ENCODE measurements around the gene ZNF699.
"Not testable (repeated sequence)": the region's sequence is repeated elsewhere in the genome, so short reads cannot be mapped to it uniquely, and the experiment has no call there.

ZNF699 gene

DNA sequence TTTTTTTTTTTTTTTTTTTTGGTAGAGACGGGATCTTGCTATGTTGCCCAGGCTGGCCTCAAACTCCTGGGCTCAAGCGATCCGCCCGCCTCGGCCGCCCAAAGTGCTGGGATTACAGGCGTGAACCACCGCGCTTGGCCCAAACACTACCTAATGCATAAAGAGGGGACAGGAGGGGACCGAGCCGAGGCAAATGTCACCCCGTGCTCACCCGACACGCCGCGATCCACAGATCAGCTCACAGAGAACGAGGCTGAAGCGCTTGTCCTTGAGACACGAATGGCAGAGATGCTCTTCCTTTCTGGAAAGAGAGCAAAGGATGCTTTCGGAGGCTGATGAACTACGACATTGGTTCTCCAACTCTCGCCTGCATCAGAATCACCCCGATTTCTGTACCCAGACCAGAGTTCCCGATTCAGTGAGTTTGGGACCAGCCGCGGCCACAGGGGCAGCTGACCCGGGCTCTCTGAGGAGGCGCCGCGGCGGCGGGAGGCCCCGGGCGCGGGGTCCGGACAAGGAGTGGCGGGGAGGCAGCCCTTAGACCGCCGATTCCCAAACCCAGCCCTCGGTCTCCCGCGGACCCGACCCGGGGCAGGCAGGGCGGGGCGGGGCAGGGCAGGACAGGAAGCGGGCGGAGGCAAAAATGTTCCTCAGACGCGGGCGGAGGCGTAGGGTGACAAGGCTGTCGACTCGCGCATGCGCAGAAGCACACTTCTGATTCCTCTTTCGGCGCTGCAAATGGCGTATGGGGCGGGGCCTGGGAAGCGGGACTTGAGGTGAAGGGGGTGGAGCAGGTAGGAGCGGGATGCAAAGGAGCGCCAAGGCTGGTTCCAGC lies at the start of gene ZNF699:
Gene ZNF699, minus strand, starts transcription at position 700 of the 835 bp plus-strand sequence. CDS start 4,719 bp downstream, outside the sequence.
- DNase-seq = peak; percentile 98

DNA sequence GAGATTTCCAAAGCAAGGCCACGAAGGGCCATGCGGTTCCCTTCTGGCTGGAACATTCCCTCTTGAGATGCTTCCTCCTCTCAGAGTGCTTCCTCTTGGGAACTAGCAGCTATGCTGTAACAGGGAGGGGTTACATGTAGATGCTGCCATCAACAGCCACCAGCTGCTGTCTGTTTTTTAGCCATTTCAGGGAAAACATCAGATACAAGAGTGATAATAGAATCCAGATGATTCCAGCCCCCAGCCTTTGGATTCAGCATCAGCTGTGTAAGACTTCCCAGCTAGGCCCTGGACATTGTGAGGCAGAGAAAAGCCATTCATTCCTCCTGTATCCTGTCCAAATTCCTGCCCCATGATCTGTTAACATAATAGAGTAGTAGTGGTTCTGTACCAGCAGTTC lies 45.0 kb upstream of the ZNF699 start:
- DNase-seq = no peak

DNA sequence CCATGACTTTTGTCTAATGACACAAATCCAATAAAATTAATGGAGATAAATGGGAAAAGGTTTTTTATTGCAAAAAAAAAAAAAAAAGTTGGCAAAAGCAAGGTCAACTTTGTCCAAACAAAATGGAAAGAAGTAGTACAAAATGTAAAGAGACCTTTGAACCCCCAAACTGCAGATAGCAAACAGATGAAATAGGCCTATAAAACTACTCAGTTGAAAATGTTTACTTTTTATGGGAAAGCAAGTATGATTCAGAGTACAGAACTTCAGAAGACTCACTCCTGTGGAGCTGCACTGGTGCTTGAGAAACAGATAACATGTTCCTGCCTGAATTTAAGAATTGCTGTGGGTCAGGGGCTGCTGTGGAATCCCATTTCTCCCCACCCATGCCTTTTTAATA lies 43.4 kb upstream of the ZNF699 start:
- DNase-seq = no peak

DNA sequence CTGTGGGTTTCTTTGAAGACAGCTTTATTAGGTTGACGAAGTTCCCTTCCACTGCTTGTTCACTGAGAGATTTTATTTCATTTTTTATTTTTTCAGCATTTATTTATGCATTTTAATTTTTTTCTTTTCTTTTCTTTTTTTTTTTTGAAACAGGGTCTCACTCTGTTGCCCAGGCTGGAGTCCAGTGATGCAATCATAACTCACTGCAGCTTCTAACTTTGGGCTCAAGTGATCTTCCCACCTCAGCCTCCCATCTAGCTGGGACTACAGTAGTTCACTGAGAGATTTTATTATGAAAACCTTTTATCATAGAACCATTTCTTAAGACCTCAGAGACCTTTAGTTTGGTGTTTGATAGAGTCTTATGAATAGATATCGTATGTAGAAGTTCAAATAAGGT lies 42.9 kb upstream of the ZNF699 start:
- no peak for DNase-seq

DNA sequence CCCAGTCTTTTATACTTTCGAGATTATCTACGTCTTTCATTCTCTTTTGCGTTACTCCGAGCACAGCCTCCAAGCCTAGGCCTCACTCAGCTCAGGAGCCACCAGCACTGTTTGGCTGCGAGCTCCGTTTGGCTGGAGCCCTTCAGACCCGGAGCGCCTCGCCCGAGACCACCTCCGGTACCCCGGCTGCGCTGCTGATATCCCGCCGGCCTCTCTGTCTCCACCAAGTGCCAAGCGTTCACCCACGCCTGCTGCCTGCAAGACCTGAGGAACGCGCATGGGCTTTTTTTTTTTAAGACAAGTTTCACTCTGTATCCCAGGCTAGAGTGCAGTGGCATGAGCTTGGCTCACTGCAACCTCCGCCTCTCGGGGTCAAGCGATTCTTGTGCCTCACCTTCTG lies 39.0 kb upstream of the ZNF699 start:
- no peak for DNase-seq

DNA sequence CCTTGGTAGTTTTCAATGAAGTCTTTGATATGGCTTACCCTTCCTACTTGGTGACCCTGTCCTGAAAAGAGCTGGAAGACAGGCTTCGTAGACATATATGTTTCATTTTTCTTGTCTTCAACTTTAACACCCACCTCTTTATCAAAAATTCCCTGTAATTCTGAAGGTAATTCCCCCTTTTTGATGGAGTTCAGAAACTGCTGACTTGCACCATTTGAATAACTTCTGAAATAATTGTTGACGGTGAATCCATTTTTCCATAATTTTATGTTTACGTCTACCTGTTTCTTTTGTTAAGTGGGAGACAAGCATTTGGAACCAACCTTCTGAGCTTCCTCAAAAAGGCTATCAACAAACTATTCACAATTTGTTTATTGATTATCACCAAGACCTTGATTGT lies 38.6 kb upstream of the ZNF699 start:
- DNase-seq = no peak

DNA sequence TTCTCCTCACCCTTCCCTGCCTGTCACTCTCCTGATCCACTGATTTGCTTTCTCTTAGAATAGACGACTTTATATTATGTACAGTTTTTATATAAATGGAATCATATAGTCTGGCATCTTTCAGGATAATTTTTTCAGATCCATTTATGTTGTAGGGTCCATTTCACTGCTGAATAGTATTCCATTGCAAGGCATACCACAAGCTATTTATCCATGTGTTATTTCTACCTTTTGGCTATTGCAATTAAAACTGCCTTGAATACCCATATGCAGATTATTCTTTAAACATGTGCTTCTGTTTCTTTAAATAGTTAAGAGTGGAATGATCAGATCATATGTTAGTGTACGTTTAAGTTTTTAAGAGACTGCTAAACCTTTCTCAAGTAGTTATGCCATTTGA lies 35.4 kb upstream of the ZNF699 start:
- no peak for DNase-seq

DNA sequence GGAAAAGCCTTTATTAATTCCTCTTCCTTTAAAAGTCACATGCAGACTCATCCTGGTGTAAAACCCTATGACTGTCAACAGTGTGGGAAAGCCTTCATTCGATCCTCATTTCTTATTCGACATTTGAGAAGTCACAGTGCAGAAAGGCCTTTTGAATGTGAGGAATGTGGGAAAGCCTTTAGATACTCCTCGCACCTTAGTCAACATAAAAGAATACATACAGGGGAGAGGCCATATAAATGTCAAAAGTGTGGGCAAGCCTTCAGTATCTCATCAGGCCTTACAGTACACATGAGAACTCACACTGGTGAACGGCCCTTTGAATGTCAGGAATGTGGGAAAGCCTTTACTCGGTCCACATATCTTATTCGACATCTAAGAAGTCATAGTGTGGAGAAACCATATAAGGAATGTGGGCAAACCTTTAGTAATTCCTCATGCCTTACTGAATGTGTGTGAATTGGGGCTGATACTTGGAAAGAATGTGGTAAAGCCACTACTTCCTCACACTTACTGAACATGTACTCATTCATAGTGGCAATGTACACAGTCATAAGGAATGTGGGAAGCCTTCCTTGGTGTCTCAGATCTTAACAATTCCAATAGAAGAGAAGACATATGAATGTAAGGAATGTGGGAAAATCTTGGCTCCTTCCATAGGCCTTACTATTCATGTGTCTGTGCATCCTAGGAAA lies 33.1 kb upstream of the ZNF699 start:
- DNase-seq = no peak

DNA sequence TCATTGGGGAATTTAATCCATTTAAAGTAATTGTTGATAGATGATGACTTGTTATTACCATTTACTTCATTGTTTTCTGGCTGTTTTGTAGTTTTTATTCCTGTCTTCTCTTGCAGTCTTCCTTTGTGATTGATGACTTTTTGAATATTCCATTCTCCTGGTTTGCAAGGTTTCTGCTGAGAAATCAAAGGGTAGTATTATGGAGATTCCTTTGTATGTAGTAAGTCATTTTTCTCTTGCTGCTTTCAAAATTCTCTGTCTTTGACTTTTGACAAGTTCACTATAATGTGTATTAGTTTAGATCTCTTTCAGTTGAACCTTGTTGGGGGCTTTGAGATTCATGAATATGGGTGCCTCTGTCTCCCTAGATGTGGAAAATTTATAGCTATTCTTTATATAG lies 20.4 kb upstream of the ZNF699 start:
- DNase-seq = no peak

DNA sequence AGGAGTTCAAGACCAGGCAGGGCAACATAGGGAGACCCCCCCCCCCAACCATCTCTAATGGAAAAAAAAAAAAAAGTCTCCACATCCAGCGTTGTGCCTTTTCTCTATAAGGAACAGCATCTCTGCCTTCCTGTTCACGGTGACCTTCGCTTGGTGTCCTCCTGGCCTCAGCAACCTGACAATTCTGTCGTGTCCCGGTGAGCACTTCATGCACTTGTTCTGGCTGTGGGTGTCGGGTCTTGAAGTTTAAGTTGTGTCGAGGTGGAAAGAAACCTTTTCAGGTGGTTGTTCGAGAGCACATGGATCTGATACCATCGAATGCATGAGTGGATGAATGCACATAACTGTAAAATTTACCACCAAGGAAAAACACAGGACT lies 14.9 kb upstream of the ZNF699 start:
- DNase-seq = no peak

DNA sequence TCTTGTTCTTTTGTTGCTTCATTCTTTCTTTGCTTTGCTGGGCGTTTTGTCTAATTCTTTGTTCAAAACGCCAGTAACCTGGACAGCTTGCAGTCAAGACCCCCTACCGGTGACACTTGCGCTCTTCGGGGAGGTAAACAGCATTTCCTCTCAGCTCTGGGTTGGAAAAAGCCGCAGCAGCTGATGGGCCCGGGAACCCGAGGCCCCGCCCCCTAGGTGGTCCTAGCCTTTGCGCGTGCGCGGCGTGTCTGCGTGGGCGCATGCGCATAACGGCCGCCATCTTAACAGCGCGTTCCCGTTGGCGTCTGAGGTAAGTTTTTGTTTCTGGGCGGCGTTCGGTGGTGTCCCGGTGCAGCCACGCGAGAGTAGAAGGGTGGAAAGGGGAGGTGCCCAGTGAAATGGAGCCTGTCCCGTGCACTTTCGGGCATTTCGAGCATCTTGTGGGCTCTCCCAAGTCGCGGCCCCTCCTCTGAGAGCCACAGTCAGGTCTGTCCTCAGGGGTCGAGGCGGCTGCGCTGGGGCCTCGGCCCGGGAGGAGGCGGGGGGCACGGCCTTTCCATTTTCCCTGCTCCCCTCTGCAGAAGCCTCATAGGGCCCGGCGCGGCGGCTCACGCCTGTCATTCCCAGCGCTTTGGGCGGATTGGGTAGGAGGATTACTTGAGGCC lies 14.4 kb upstream of the ZNF699 start, which contains the start of gene ZNF559:
Gene ZNF559, plus strand, starts transcription at position 261 of the 665 bp plus-strand sequence. CDS start 14,371 bp downstream, outside the sequence.
- peak; percentile 97 for DNase-seq

DNA sequence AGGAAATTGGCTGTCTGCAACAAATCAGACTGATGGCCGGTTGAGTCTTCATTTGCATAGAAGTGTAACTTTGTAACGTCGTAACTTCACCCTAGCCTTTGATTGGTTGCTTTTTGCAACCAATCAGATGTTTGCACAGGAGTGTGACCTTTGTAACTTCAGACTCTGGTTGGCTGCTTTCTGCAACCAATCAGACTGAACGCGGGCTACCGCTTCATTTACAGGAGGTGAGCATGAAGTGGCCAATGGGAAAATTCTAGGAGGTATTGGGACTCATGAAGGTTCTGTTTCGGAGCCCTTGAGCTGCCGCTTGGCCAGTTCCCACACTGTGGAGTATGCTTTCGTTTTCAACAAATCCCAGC lies 13.9 kb upstream of the ZNF699 start:
- peak; percentile 77 for DNase-seq

DNA sequence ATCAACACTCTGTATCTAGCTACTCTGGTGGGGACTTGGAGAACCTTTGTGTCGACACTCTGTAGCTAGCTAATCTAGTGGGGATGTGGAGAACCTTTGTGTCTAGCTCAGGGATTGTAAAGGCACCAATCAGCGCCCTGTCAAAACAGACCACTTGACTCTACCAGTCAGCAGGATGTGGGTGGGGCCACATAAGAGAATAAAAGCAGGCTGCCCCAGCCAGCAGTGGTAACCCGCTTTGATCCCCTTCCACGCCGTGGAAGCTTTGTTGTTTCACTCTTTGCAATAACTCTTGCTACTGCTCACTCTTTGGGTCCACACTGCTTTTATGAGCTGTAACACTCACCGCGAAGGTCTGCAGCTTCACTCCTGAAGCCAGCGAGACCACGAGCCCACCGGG lies 12.6 kb upstream of the ZNF699 start:
- not testable (repeated sequence) for DNase-seq

DNA sequence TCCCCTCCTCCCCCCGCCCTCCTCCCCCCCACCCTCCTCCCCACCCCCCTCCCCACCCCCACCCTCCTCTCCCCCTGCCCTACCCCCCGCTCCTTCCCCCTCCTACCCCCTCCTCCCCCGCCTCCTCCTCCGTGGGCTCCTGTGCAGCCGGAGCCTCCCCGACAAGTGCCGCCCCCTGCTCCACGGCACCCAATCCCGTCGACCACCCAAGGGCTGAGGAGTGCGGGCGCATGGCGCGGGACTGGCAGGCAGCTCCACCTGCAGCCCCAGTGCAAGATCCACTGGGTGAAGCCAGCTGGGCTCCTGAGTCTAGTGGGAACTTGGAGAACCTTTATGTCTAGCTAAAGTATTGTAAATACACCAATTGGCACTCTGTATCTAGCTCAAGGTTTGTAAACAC lies 12.1 kb upstream of the ZNF699 start:
- not testable (repeated sequence) for DNase-seq

DNA sequence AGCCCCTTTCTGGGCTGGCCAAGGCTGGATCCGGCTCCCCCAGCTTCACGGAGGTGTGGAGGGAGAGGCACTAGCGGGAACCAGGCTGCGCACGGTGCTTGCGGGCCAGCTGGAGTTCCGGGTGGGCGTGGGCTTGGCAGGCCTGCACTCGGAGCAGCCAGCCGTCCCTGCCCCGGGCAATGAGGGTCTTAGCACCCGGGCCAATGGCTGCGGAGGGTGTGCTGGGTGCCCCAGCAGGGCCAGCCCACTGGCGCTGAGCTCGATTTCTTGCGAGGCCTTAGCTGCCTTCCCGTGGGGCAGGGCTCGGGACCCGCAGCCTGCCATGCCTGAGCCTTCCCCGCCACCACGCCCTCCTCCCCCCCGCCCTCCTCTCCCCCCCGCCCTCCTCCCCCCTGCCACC lies 11.7 kb upstream of the ZNF699 start:
- no peak for DNase-seq

DNA sequence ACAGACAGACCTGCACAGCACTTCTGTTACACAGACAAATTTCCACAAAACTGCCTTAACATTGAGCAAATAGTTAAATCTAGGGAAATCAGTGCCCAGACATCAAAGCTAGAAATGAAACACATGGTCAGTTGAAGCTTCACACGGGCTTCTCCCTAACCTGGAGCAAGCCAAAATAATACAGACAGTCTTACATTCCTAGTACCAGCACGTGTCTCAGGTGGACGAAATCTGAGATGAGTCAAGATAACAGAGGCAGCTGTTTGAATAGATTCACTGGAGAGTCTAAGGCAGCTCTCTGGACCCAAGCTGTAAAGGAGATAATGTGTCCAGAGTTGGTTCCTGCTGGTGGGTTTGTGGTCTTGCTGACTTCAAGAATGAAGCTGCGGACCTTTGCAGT lies 4.1 kb upstream of the ZNF699 start:
- DNase-seq = no peak

DNA sequence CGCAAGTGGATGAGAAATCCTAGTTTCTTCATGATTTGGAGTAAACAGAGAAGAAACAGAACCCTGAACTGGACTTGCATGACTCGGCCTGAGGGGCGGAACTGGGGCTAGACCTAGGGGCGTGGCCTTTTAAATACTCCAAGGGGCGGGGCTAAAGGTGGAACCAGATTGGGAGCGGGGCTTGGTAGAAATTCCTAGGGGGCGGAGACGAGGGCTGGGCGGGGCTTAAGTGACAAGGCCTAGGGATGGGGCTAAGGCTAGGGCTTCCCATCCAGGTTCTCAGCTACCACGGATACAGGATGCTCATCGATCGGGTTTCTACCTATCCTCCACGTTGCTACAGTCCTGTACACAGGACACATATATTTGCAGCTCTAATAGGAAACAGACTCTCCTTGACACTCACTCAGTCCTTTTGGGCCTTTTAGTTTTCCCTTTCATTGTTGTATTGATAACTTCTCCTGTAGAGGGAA lies 372 bp upstream of the ZNF699 start:
- DNase-seq = no peak

DNA sequence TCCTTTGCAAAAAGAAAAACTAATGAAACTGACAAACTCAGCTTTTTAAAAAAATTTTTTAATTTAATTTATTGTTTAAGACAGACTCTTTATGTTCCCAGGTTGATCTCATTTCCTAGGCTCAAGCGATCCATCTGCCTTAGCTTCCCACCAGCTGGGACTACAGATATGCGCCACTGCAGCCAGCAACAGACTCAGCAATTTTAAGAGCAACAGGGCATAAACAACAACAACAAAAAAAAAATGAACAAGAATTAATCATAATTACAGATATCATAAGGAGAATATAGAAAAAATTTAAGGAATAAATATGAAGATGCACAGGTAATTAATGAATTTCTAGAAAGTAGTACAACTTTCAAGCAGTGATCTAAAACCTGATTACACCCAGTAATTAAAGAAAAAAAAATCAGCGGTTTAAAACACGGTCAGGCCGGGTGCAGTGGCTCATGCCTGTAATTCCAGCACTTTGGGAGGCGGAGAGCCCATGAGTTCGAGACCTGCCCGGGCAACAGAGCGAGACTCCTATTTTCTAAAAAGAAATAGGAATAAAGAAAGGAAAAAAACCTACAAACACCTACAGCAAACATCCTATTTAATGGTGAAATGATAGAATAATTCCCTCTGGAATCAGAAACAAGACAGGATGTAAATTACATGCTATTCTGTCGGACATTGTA lies 1.4 kb downstream of the ZNF699 start:
- DNase-seq = no peak

DNA sequence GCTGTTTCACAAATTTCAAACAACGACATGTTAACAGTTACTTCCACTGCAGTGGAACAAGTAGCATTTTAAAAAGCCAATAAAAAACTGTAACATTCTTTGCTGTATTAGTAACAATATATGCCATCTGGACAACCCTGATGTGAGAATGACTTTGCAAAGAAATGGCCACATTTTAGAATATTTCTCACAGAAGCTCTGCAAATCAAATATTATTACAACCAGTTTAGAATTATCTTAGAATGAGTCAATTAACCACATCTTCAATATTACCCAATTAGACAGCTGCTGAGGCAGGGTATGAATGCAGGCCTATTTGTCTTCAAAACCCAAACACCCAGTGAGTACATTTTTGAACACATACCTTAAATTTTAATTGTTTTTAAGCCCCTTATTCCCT lies 3.2 kb downstream of the ZNF699 start:
- DNase-seq = no peak

DNA sequence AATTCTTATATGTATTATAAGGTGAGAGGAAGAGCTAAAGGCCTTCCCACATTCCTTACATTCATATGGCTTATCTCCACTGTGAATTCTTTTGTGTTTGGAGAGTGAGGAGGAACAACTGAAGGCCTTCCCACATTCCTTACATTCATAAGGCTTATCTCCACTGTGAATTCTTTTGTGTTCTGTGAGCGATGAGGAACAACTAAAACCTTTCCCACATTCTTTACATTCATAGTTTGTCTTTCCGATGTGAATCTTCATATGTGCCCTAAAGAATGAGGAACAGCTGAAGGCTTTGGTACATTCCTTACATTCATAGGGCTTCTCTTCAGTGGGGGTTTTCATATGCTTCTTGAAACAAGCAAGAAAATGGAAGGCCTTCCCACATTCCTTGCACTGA lies 13.3 kb downstream of the ZNF699 start:
- DNase-seq = no peak

DNA sequence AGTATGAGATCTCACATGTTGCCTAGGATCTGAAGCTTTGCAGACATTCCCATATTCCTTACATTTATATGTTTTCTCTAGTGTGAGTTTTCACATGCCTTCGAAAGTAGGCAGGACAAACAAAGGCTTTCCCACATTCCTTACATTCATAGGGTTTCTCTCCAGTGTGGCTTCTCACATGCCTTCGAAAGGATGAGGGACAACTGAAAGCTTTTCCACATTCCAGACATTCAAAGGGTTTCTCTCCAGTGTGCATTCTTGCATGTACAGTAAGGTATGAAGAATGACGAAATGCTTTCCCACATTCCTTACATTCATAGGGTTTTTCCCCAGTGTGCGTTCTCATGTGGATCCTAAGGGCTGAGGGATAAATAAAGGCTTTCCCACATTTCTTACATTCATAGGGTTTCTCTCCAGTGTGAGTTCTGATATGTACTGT lies 14.2 kb downstream of the ZNF699 start:
- no peak for DNase-seq

DNA sequence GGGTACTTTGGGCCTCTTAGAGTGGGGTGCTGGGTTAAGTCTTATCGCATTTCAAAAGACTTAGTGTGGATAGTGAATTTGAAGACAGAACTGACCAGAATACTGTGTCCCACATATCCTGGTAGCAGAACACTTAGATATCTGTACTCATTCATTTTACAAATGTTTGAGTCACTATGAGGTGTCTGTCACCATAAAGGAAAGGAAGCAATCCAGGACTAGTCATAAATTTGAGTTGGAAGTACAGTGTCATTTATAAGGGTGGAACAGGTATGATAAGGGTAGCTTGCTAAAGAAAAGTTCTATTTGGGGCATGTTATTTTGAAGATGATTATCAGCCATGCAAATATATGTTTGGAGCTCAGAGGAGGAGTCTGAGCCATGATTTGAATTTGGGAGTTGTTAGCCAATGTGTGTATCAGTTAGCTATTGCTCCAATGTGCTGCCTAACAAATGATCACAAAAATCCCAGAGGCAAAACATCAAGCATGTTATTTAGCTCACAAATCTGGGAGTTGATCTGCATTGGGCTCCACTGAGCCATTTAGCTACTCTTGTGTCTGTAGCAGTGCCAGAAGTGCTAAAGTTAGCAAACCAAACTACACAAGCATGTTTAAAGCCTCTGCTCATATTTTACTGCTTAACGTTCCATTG lies 20.3 kb downstream of the ZNF699 start:
- DNase-seq = no peak

DNA sequence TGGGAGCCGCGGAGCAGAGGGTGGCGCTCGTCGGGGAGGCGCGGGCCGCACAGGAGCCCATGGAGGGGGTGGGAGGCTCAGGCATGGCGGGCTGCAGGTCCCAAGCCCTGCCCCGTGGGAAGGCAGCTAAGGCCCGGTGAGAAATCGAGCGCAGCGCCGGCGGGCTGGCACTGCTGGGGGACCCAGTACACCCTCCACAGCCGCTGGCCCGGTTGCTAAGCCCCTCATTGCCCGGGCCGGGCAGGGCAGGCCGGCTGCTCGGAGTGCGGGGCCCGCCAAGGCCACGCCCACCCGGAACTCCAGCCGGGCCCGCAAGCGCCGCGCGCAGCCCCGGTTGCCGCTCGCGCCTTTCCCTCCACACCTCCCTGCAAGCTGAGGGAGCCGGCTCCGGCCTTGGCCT lies 26.2 kb downstream of the ZNF699 start:
- DNase-seq = peak; percentile 14

Data from CD4-positive, alpha-beta T cell treated with Interleukin-10 for 1 hour (primary cell).